Thyroid gland (tissue), 4 donors: ENCODE data around the gene NFYC. TPM values are rescaled to one million over a fixed set of nuclear protein-coding genes. Genes with fewer than 3 reads are reported as not detected.

Source experiments
- DNase-seq, 2 donors: peaks; one replicate each; pipeline ENCODE4 v3.0.0-alpha.2; 2019
- H3K27ac ChIP-seq, 3 donors: fragments of 200-600 bp; sonication (generic); 1 replicate in 2 of 3; 2 replicates in 1 of 3; pipeline ENCODE4 v1.5.1; 2016 to 2019; ENCODE audit warnings: mild to moderate bottlenecking in 1 of 3, moderate library complexity in 1 of 3
- H3K27me3 ChIP-seq: fragments of 200-600 bp; sonication (generic); one replicate; pipeline ENCODE4 v1.5.1; 2019
- H3K36me3 ChIP-seq, 2 donors: fragments of 200-600 bp; sonication (generic); one replicate each; pipeline ENCODE4 v1.5.1; 2016 to 2019
- H3K4me1 ChIP-seq, 2 donors: fragments of 200-600 bp; sonication (generic); one replicate each; pipeline ENCODE4 v1.5.1; 2017 to 2019
- H3K4me3 ChIP-seq, 3 donors: fragments of 200-600 bp; sonication (generic); replicated peaks in 1 of 3; 1 replicate in 2 of 3; 2 replicates in 1 of 3; pipeline ENCODE4 v1.5.1; 2016; ENCODE audit warnings: mild to moderate bottlenecking in 1 of 3
- H3K9me3 ChIP-seq: fragments of 200-600 bp; sonication (generic); one replicate; pipeline ENCODE4 v1.5.1; 2017
- CTCF ChIP-seq, 6 experiments: fragments of 200-600 bp in 3 of 6; fragments of 450-650 bp in 3 of 6; sonication (generic) in 3 of 6; IDR thresholded peaks; one replicate each; pipeline ENCODE4 v1.5.1; 2016 to 2019; ENCODE audit warnings: antibody characterized with exemption in 6 of 6, mild to moderate bottlenecking in 2 of 6, inconsistent platforms in 1 of 6, moderate library complexity in 1 of 6
- POLR2A ChIP-seq, 2 donors: fragments of 450-650 bp; IDR thresholded peaks; one replicate each; pipeline ENCODE4 v1.6.1; 2017; ENCODE audit warnings: antibody characterized with exemption in 2 of 2, mild to moderate bottlenecking in 2 of 2, moderate library complexity in 1 of 2
- WGBS, 2 donors: methylation state at CpG; one replicate each; pipeline ENCODE4 v1.1.5; 2017; 5-methylcytosine and 5-hydroxymethylcytosine counted together
- intact Hi-C: fragments of 100-400 bp; cut with DNase I; formaldehyde crosslinking; loops from one replicate; pipeline ENCODE4 v1.15.1; 2023
- total RNA-seq, 4 donors: library from RNA; depleted of rRNA; stranded (reverse); fragments of >200 nt; gene quantifications; one replicate each; pipeline ENCODE4 v1.2.3, GENCODE V29; 2016

NFYC gene
- total RNA-seq, 4 donors from 2014 or later = 70.5 to 175 (median 96.7) TPM

- H3K27me3 ChIP-seq = no peaks in the 10 kb centered on the region
- no peak overlapping the region for H3K4me3 ChIP-seq
- no peaks in the 10 kb centered on the region for H3K9me3 ChIP-seq
- H3K36me3 ChIP-seq = no peaks in the 10 kb centered on the region
- H3K27ac ChIP-seq = no peak overlapping the region
- peaks cover 4 to 5% of the 10 kb centered on the region in 2 donors for H3K4me1 ChIP-seq
- intact Hi-C loops = loop anchor here (10.0 kb wide), 1 partner anchor 93 kb away; the partner anchor contains the start of gene NFYC
- no peak for DNase-seq
- TF ChIP-seq POLR2A (IDR thresholded peaks at IDR 0.05) = no peak
- TF ChIP-seq CTCF (IDR thresholded peaks at IDR 0.05) = no peak
- 85% methylated on average over 16 to 19 of the region's 19 CpGs for WGBS, 2 donors
Measured at GRCh38 chr1:40787737-40788560, 96.4 kb downstream of the NFYC start.

GRCh38 chr1:40788561-40789341 is 97.2 kb downstream of the NFYC start:
- DNase-seq = no peak
- H3K36me3 ChIP-seq = no peaks in the 10 kb centered on the region
- TF ChIP-seq CTCF (IDR thresholded peaks at IDR 0.05) (no peak), POLR2A (IDR thresholded peaks at IDR 0.05) (no peak)
- H3K9me3 ChIP-seq = no peaks in the 10 kb centered on the region
- 90 to 93% methylated on average over 17 of the region's 17 CpGs for WGBS, 2 donors
- H3K4me1 ChIP-seq = no peaks in the 10 kb centered on the region
- no peaks in the 10 kb centered on the region for H3K27me3 ChIP-seq
- H3K27ac ChIP-seq = no peak overlapping the region
- H3K4me3 ChIP-seq = no peak overlapping the region
- intact Hi-C loops = loop anchor here (10.0 kb wide), 1 partner anchor 94 kb away; the partner anchor contains the start of gene NFYC

GRCh38 chr1:40789342-40789598 is 97.8 kb downstream of the NFYC start:
- DNase-seq = no peak
- intact Hi-C loops = loop anchor here (10.0 kb wide), 1 partner anchor 94 kb away; the partner anchor contains the start of gene NFYC
- Histone ChIP-seq H3K9me3 (no peaks in the 10 kb centered on the region), H3K27ac (no peak overlapping the region), H3K4me1 (no peaks in the 10 kb centered on the region), H3K27me3 (no peaks in the 10 kb centered on the region), H3K36me3 (no peaks in the 10 kb centered on the region), H3K4me3 (no peak overlapping the region)
- WGBS, 2 donors = 70 to 74% methylated on average over 2 of the region's 2 CpGs
- TF ChIP-seq POLR2A (IDR thresholded peaks at IDR 0.05) (no peak), CTCF (IDR thresholded peaks at IDR 0.05) (no peak)

GRCh38 chr1:40789661-40790430 is 98.3 kb downstream of the NFYC start:
- Histone ChIP-seq H3K36me3 (no peaks in the 10 kb centered on the region), H3K4me3 (no peak overlapping the region), H3K27ac (no peak overlapping the region), H3K4me1 (no peaks in the 10 kb centered on the region), H3K9me3 (no peaks in the 10 kb centered on the region), H3K27me3 (no peaks in the 10 kb centered on the region)
- intact Hi-C loops = loop anchor here (10.0 kb wide), 1 partner anchor 95 kb away; the partner anchor contains the start of gene NFYC
- TF ChIP-seq POLR2A (IDR thresholded peaks at IDR 0.05) = no peak
- TF ChIP-seq CTCF (IDR thresholded peaks at IDR 0.05) = no peak
- no peak for DNase-seq
- 86 to 89% methylated on average over 13 of the region's 13 CpGs for WGBS, 2 donors
